Measurements from ENCODE around the gene OLIG2.

OLIG2 gene

DNA sequence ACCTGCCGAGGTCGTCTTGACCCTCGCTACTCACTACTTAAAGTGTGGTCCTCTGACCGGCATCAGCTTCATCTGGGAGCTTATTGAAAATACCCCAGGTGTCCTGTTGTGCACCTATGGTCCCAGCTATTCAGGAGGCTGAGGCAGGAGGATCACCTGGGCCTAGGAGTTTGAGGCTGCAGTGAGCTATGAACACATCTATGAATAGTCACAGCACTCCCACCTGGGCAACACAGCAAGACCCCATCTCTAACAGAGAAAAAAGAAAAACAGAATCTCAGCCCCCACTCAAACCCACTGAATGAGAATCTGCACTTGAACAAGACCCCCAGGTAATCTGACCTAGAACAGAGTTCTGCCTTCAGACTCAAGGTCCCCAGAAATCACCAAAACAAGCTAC is 35.5 kb downstream of the OLIG2 start:
- no peak for FAIRE-seq
- no peak for DNase-seq (ENCODE audit: extremely low spot score, insufficient read length, low read depth)

DNA sequence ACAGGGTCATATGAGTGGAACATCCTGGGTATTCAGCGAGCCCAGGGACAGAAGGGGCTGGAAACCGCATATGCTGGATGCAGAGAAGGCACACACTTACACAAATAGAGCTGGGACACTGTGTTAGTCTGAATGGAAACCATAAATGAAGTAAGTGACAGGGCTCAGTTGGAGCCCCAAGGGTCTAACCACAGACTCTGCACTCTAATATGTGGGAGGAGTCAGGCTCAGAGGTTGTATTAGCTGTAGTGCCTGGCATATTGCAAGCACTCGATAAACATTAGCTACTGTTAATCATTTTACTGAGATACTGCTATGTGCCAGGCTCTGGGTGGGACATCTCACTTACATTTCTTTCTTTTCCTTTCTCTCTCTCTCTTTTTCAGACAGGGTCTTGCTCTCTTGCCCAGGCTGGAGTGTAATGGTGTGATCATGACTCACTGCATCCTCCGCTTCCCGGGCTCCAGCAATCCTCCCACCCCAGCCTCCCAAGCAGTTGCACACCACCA is 37.7 kb downstream of the OLIG2 start:
- no peak for DNase-seq (ENCODE audit: extremely low spot score, insufficient read length, low read depth)
- no peak for FAIRE-seq

GRCh38 chr21:33063907-33064622 is 38.3 kb downstream of the OLIG2 start:
- FAIRE-seq: no peak
- no peak for DNase-seq (ENCODE audit: extremely low spot score, insufficient read length, low read depth)

GRCh38 chr21:33064623-33065390 is 39.1 kb downstream of the OLIG2 start:
- FAIRE-seq: no peak
- DNase-seq (ENCODE audit: extremely low spot score, insufficient read length, low read depth): no peak

DNA sequence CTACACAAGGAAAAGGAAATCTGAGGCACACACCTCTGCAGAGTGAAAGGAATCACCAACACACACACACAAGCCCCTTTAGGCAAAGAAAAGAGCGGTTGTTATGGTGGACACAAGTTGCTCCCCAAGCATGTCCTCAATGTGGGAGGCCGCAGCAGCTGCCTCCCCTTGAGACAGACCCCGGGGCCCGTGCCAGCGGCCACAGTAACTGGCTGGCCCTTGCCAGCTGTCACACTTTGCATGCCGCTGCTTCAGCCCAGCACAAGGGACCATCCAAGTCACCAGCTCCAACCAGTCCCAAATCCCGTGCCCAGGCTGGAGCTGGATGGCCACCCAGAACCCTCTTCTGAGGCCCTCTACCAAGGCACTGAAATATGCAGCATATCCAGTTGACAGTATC is 41.3 kb downstream of the OLIG2 start:
- no peak for DNase-seq (ENCODE audit: extremely low spot score, insufficient read length, low read depth)
- no peak for FAIRE-seq

DNA sequence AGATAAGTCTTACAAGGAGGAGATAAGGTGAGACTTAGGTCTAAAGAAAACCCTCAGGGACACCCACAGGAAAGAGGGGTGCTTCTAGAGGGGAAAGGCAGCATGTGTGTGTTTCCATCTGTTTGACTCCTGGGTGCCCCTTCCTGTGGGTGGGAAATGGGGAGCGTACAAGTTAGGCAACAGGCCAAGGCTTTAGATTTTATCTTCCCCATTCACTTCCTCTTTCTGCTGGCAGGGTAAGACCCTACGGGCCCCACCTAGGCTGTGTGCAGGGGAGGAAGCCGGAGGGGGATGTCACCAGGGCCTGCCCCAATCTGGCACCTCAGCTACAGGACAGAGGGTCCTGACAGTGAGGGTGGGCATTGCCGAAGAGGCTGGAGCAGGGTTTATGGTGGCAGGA is 41.7 kb downstream of the OLIG2 start:
- DNase-seq (ENCODE audit: extremely low spot score, insufficient read length, low read depth) (no peak), FAIRE-seq (no peak)

- FAIRE-seq (no peak), DNase-seq (ENCODE audit: extremely low spot score, insufficient read length, low read depth) (no peak)
Observed at GRCh38 chr21:33069243-33069642, 43.5 kb downstream of the OLIG2 start.

GRCh38 chr21:33069645-33069993 is 43.9 kb downstream of the OLIG2 start:
- no peak for DNase-seq (ENCODE audit: extremely low spot score, insufficient read length, low read depth)
- no peak for FAIRE-seq

DNA sequence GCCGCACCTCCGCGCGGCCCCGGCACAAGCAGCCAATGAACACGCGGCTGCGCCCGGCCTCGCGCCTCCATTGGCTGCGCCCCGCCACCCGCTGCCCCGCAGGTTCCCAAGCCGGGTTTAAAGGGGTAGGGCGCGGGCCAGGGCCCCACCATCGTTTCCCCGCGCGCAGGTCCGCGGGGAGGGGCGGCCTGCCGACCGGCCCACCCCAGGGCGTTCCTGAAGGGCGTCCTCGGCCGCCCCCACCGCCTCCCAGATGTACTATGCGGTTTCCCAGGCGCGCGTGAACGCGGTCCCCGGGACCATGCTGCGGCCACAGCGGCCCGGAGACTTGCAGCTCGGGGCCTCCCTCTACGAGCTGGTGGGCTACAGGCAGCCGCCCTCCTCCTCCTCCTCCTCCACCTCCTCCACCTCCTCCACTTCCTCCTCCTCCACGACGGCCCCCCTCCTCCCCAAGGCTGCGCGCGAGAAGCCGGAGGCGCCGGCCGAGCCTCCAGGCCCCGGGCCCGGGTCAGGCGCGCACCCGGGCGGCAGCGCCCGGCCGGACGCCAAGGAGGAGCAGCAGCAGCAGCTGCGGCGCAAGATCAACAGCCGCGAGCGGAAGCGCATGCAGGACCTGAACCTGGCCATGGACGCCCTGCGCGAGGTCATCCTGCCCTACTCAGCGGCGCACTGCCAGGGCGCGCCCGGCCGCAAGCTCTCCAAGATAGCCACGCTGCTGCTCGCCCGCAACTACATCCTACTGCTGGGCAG is 44.4 kb downstream of the OLIG2 start, which contains the start of gene OLIG1:
OLIG1 (plus strand) TSS at position 148 of the 750 bp plus-strand sequence; CDS start at position 254, 106 bp downstream.
- FAIRE-seq (no peak), DNase-seq (ENCODE audit: extremely low spot score, insufficient read length, low read depth) (no peak)

DNA sequence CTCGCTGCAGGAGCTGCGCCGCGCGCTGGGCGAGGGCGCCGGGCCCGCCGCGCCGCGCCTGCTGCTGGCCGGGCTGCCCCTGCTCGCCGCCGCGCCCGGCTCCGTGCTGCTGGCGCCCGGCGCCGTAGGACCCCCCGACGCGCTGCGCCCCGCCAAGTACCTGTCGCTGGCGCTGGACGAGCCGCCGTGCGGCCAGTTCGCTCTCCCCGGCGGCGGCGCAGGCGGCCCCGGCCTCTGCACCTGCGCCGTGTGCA is 44.9 kb downstream of the OLIG2 start:
- DNase-seq (ENCODE audit: extremely low spot score, insufficient read length, low read depth): no peak
- FAIRE-seq: no peak

DNA sequence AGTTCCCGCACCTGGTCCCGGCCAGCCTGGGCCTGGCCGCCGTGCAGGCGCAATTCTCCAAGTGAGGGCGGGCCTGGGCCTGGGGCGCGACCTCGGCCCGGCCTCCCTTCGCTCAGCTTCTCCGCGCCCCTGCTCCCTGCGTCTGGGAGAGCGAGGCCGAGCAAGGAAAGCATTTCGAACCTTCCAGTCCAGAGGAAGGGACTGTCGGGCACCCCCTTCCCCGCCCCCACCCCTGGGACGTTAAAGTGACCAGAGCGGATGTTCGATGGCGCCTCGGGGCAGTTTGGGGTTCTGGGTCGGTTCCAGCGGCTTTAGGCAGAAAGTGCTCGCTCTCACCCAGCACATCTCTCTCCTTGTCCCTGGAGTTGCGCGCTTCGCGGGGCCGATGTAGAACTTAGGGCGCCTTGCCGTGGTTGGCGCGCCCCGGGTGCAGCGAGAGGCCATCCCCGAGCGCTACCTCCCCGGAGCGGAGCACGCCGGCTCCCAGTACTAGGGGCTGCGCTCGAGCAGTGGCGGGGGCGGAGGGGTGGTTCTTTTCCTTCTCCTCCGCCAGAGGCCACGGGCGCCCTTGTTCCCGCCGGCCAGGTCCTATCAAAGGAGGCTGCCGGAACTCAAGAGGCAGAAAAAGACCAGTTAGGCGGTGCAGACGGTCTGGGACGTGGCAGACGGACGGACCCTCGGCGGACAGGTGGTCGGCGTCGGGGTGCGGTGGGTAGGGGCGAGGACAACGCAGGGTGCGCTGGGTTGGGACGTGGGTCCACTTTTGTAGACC is 45.4 kb downstream of the OLIG2 start:
- DNase-seq (ENCODE audit: extremely low spot score, insufficient read length, low read depth) (no peak), FAIRE-seq (no peak)

- DNase-seq (ENCODE audit: extremely low spot score, insufficient read length, low read depth) (no peak), FAIRE-seq (no peak)
Observed at GRCh38 chr21:33071770-33072306, 46.1 kb downstream of the OLIG2 start.

- FAIRE-seq (no peak), DNase-seq (ENCODE audit: extremely low spot score, insufficient read length, low read depth) (no peak)
Observed at GRCh38 chr21:33073636-33074035, 47.9 kb downstream of the OLIG2 start.

DNA sequence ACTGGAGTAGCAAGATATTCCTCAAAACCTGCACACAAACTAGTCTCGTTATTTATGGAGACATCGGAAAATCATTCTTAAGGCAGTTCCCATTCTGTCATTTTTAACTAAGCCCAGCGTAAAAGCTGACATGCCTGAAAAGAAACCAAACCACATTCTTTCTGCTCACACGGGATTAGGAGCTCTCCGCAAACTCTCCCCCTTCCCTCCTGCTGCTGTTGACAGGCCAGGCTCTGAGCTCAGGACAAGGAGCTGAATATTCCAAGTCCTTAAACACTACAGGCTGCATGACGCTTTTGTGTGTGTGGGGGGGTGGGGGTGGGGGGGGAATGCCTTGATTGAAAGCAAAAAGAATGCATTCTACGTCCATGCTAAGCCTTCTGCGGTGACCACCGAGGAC is 49.4 kb downstream of the OLIG2 start:
- DNase-seq (ENCODE audit: extremely low spot score, insufficient read length, low read depth) (no peak), FAIRE-seq (no peak)

DNA sequence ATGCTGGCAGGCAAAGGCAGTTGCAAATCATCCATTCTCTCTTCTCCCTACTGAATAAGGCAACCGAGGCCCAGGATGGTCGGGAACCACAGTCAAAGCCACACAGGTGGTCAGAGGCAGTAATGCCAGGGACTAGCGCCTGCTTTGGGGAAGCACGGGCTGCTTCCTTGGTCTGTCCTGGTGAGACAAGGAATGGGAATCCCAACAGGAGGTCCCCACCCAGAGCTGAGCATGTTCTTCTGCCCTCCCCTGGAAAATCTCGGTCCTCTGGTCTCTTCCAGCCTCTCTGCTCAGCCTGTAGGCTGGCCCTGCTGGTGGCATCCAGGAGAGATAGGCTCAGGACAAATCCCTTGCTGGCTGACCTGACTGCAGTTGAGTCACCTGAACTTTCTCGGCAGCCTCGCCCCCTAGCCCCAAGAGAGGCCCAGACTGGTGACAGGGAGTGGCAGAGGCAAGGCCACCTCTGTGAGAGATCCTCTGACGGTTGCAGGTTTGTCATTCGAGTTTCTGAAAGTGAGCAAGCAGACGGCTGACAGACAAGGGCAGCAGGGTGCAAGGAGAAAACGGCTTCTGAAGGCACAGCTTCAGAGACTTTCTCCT is 50.0 kb downstream of the OLIG2 start:
- FAIRE-seq (no peak), DNase-seq (ENCODE audit: extremely low spot score, insufficient read length, low read depth) (no peak)

DNA sequence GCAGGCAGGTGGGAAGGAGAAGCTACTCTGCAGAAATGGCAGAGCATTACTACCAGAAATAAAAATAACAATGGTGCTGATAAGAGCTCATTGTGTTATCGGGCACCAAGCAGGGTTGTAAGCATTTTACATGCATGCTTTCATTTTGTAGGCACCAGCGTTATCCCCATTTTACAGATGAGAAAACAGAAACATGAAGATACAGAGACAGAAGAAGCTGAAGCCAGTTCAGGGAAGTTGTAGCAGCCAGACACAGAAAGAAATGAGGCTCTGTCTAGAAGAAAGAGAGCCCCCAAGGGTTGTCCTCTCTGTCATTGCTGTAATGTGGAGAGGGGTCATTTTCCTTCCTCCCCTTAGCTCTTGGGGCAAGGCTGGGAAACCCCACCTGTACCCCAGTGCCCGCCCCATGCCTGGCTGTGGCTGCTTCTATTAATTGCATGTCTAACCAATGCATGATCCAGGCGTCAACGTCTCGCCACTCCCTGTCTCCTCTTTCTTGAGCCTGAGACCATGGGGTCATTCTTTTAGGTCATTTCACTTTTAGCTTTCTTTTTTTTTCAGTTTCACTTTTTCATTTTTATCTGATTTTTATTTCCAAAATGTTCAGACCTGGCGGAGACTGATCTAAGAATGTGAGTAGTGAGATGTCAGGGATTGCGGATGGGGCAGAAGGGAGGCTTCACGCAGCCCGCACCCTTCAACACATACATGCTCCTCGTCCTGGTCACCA is 51.0 kb downstream of the OLIG2 start:
- no peak for DNase-seq (ENCODE audit: extremely low spot score, insufficient read length, low read depth)
- FAIRE-seq: no peak
